Aorta (tissue), 5 donors: ENCODE results near the gene CYP19A1. TPM values are rescaled to one million over a fixed set of nuclear protein-coding genes. Genes with fewer than 3 reads are reported as not detected.

Source experiments
- ATAC-seq: fragments of 200-7000 bp; cut with Tn5 transposase; one replicate; pipeline ENCODE4 v1.9.1; 2022; ENCODE audit warnings: moderate library complexity; ENCODE audit not compliant: low FRiP score
- DNase-seq, 2 donors: peaks; one replicate each; pipeline ENCODE4 v3.0.0-alpha.2; 2020
- H3K27ac ChIP-seq, 2 donors: one replicate each; pipeline ENCODE4 v1.5.1; 2013; ENCODE audit warnings: low read length in 2 of 2, mild to moderate bottlenecking in 2 of 2, moderate library complexity in 2 of 2, control low read depth in 1 of 2, inconsistent platforms in 1 of 2, low read depth in 1 of 2
- H3K27me3 ChIP-seq, 2 donors: one replicate each; pipeline ENCODE4 v1.6.1; 2013; ENCODE audit warnings: control low read depth in 1 of 2, low read length in 1 of 2, mild to moderate bottlenecking in 1 of 2, moderate library complexity in 1 of 2; ENCODE audit not compliant: insufficient read depth in 2 of 2, control insufficient read depth in 1 of 2
- H3K36me3 ChIP-seq, 2 donors: one replicate each; pipeline ENCODE4 v1.6.1; 2013; ENCODE audit warnings: control low read depth in 1 of 2, low read length in 1 of 2, mild to moderate bottlenecking in 1 of 2; ENCODE audit not compliant: insufficient read depth in 2 of 2, control insufficient read depth in 1 of 2
- H3K4me1 ChIP-seq, 2 donors: one replicate each; pipeline ENCODE4 v1.6.1; 2013; ENCODE audit warnings: low read length in 2 of 2, control low read depth in 1 of 2, mild to moderate bottlenecking in 1 of 2, moderate library complexity in 1 of 2; ENCODE audit not compliant: insufficient read depth in 2 of 2, control insufficient read depth in 1 of 2
- H3K4me3 ChIP-seq, 2 donors: one replicate each; pipeline ENCODE4 v1.5.1; 2013; ENCODE audit warnings: low read length in 2 of 2, control low read depth in 1 of 2, mild to moderate bottlenecking in 1 of 2
- H3K9me3 ChIP-seq: one replicate; pipeline ENCODE4 v1.6.1; 2013; ENCODE audit warnings: mild to moderate bottlenecking, low read length; ENCODE audit not compliant: control insufficient read depth
- WGBS, 2 donors: extraction: QIAGEN DNeasy Blood & Tissue Kit; methylation state at CpG; one replicate each; pipeline ENCODE4 v1.1.7; 2013; 5-methylcytosine and 5-hydroxymethylcytosine counted together
- intact Hi-C, 2 donors: fragments of 100-400 bp; cut with DNase I; formaldehyde crosslinking; loops; one replicate each; pipeline versions ENCODE4 v1.14.2 to v1.15.0; 2022
- polyA plus RNA-seq, 2 donors: library from polyadenylated mRNA; stranded (reverse); fragments of 200-250 nt; gene quantifications; one replicate each; pipeline ENCODE4 v1.2.3, GENCODE V29; 2013
- total RNA-seq, 2 donors: library from RNA; stranded (reverse); fragmentation: NEBNext Ultra II Directional; extraction: Animal tissue kit (Norgen Biotek cat#: 25700); gene quantifications; one replicate each; pipeline ENCODE4 v1.2.1, GENCODE V29; 2021
- donor health status: healthy with polysubstance abuse.
- donor health status: Bipolar disorder and iron deficiency.
- donor health status: DM: no; HTN: no; CAD: no.
- donor health status: DM: no; HTN: no; CAD: no.
- donor health status: DM: yes; HTN: yes; CAD: no.

CYP19A1 gene
- total and polyA plus RNA-seq, 4 donors = 0.77 to 4.8 (median 3.8) TPM

- intact Hi-C loops = no loop called here
- Histone ChIP-seq H3K4me3 (no peak overlapping the region), H3K9me3 (no peaks in the 10 kb centered on the region), H3K27ac (no peak overlapping the region), H3K4me1 (peaks cover 0 to 2% of the 10 kb centered on the region in 2 donors), H3K27me3 (no peaks in the 10 kb centered on the region), H3K36me3 (no peaks in the 10 kb centered on the region)
- no peak for DNase-seq
- 86 to 88% methylated on average over 10 of the region's 10 CpGs for WGBS, 2 donors
- no peak for ATAC-seq
Observed at GRCh38 chr15:51314391-51315337, 23.7 kb downstream of the CYP19A1 start.

- no peak for ATAC-seq
- Histone ChIP-seq H3K4me3 (no peak overlapping the region), H3K36me3 (no peaks in the 10 kb centered on the region), H3K27ac (no peak overlapping the region), H3K27me3 (no peaks in the 10 kb centered on the region), H3K9me3 (no peaks in the 10 kb centered on the region), H3K4me1 (peaks cover 0 to 2% of the 10 kb centered on the region in 2 donors)
- no peak for DNase-seq
- intact Hi-C loops = no loop called here
- WGBS, 2 donors = 90 to 94% methylated on average over 10 of the region's 10 CpGs
Observed at GRCh38 chr15:51313644-51314280, 24.6 kb downstream of the CYP19A1 start.

GRCh38 chr15:51313074-51313393 is 25.4 kb downstream of the CYP19A1 start:
- Histone ChIP-seq H3K27me3 (no peaks in the 10 kb centered on the region), H3K27ac (no peak overlapping the region), H3K36me3 (no peaks in the 10 kb centered on the region), H3K4me3 (no peak overlapping the region), H3K4me1 (peaks cover 0 to 2% of the 10 kb centered on the region in 2 donors), H3K9me3 (no peaks in the 10 kb centered on the region)
- intact Hi-C loops = no loop called here
- no peak for ATAC-seq
- no peak for DNase-seq

GRCh38 chr15:51312166-51313073 is 26.0 kb downstream of the CYP19A1 start:
- H3K36me3 ChIP-seq = no peaks in the 10 kb centered on the region
- no peaks in the 10 kb centered on the region for H3K9me3 ChIP-seq
- intact Hi-C loops = no loop called here
- peaks cover 0 to 4% of the 10 kb centered on the region in 2 donors for H3K4me1 ChIP-seq
- no peak for DNase-seq
- 81 to 85% methylated on average over 8 of the region's 8 CpGs for WGBS, 2 donors
- no peaks in the 10 kb centered on the region for H3K27me3 ChIP-seq
- no peak overlapping the region for H3K27ac ChIP-seq
- H3K4me3 ChIP-seq = no peak overlapping the region
- no peak for ATAC-seq

GRCh38 chr15:51311510-51311909 is 26.9 kb downstream of the CYP19A1 start:
- Histone ChIP-seq H3K9me3 (no peaks in the 10 kb centered on the region), H3K36me3 (no peaks in the 10 kb centered on the region), H3K27me3 (no peaks in the 10 kb centered on the region), H3K27ac (no peak overlapping the region), H3K4me1 (peaks cover 0 to 5% of the 10 kb centered on the region in 2 donors), H3K4me3 (no peak overlapping the region)
- intact Hi-C loops = no loop called here
- no peak for DNase-seq
- ATAC-seq = no peak
- WGBS, 2 donors = 86% methylated on average over 2 of the region's 2 CpGs

GRCh38 chr15:51310064-51310463 is 28.3 kb downstream of the CYP19A1 start:
- Histone ChIP-seq H3K27ac (no peak overlapping the region), H3K4me3 (no peak overlapping the region), H3K36me3 (no peaks in the 10 kb centered on the region), H3K9me3 (no peaks in the 10 kb centered on the region), H3K27me3 (no peaks in the 10 kb centered on the region), H3K4me1 (peaks cover 0 to 5% of the 10 kb centered on the region in 2 donors)
- intact Hi-C loops = no loop called here
- 51 to 64% methylated on average over 2 of the region's 2 CpGs for WGBS, 2 donors
- ATAC-seq (peak; percentile 50), DNase-seq (peak in 1 of 2 donors; percentile 59)

GRCh38 chr15:51307811-51308210 is 30.6 kb downstream of the CYP19A1 start:
- DNase-seq (no peak), ATAC-seq (no peak)
- intact Hi-C loops = no loop called here
- peaks cover 0 to 5% of the 10 kb centered on the region in 2 donors for H3K4me1 ChIP-seq
- H3K27me3 ChIP-seq = no peaks in the 10 kb centered on the region
- no peaks in the 10 kb centered on the region for H3K9me3 ChIP-seq
- H3K36me3 ChIP-seq = no peaks in the 10 kb centered on the region
- H3K4me3 ChIP-seq = no peak overlapping the region
- WGBS, 2 donors = 73 to 75% methylated on average over 2 to 3 of the region's 3 CpGs
- no peak overlapping the region for H3K27ac ChIP-seq

GRCh38 chr15:51307325-51307724 is 31.1 kb downstream of the CYP19A1 start:
- H3K4me1 ChIP-seq = peaks cover 0 to 5% of the 10 kb centered on the region in 2 donors
- H3K27ac ChIP-seq = no peak overlapping the region
- intact Hi-C loops = no loop called here
- H3K4me3 ChIP-seq = no peak overlapping the region
- ATAC-seq = no peak
- H3K9me3 ChIP-seq = no peaks in the 10 kb centered on the region
- no peak for DNase-seq
- no peaks in the 10 kb centered on the region for H3K36me3 ChIP-seq
- no peaks in the 10 kb centered on the region for H3K27me3 ChIP-seq
- 45 to 67% methylated on average over 3 of the region's 3 CpGs for WGBS, 2 donors
